Activated effector memory CD4-positive, alpha-beta T cell treated with anti-CD3 and anti-CD28 coated beads, Interleukin-2, amount 50 U/mL, for 16 hours (primary cell): ENCODE results near the gene TMEM132D.
"Not testable (repeated sequence)": the region's sequence is repeated elsewhere in the genome, so short reads cannot be mapped to it uniquely, and the experiment has no call there.

Experiments used
- DNase-seq: peaks from one replicate; pipeline ENCODE4 v3.0.0-alpha.2; 2020

The TMEM132D gene

GRCh38 chr12:129903956-129904829 lies at the start of gene TMEM132D:
TSS of gene TMEM132D (minus strand) at chr12:129904025.
- no peak for DNase-seq

- DNase-seq: no peak
These were observed 45.8 kb upstream of the TMEM132D start for GRCh38 chr12:129949651-129950050.

DNA sequence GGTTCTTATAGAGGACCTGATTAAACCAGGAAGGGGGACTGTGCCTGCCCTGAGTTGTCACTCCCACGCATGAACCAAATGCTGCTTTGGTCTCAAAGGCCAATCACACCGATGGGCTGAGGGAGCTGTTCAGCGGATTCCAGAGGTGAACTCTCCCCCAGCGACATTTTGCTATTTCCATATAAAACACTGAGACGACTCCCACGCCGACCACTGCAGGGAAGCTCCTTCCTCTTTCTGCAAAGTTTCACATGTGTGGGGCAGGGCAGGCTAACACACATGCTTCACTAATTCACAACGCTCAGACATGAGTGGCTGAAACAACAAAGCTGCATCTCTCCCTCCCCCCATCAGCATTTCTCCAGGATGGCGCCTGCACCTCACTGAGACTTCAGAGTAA lies 37.8 kb upstream of the TMEM132D start:
- DNase-seq: no peak

DNA sequence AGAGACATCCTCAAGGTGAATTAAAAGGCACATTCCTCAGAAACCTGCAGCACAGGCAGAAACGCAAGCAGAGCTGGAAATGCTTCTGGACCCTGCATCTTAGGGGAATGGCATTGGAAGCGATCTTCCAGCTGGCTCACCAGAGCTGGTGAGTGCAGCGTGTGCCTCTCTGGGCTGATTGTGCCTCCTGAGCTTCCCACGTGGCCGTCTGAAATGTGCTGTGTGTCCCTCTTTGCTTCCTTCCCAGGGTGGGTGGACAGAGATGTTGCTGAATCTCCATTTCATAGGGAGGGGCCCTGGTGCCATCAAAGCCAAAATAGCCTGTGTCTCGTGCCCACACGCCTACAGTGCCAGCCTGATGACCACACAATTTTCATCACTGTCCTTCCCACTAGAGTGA lies 34.3 kb upstream of the TMEM132D start:
- DNase-seq: no peak

DNA sequence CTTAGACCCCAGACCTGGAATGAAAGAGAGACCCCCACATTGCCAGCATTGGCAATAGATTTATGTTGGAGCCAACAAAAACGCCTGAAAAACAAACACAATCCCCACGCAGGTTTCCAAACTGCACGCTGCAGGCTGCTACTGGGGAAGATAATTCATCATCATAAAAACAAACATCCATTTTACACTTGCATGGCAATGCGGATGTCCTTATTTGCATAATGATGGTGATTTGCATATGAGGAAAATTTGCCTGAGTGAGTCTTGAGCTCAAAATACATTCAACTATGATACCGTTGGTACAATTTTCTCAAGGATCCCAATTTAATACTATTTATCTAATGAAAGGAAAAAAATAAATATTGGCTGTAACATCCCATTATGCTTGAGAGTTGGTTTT lies 33.6 kb upstream of the TMEM132D start:
- DNase-seq: no peak

DNA sequence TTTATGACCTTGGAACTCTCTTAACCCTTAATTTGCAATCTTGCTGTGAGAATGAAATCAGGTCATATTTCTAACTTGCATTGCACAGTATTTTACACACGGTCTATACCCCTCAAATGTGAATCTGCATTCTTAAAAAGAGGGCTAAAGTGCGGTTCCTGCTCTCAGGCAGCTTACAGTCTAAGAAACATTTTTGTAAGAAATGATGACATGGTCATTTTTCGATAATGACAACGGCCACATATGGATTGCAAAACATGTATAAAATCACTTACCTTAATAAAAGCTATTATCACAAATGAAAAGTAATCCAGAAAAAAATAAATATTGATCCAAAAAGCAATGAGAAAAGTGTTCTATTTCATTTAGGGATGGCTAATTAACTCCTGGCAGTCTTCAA lies 24.8 kb upstream of the TMEM132D start:
- DNase-seq: no peak

GRCh38 chr12:129927316-129927900 lies 23.6 kb upstream of the TMEM132D start:
- DNase-seq: no peak

DNA sequence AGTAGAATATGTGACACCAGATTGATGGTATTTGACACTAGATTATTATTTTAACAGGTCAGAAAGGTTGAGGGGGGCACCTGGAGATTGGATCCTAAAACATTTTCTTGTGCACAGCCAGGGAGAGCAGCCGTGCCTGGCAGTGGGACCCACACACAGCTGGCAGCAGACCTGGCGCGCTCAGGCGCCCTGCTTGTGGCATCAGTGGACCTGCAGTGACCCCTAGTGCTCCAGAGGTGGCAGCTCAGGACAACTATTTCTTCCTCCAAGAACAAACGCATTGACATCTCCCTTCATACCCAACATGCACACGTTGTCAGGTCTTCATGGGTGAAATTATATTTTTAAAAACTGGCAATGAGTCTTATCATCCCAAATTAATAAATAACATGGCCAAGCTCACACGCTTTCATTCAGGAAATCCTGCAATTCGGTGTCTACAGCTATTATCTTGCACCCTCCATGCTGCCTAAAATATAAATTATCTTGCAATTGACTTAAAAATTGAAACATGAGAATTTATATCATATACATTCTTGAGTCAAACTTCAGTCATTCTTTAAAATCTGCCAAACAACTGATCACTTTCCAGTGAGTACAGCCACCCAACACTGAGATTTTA lies 7.7 kb upstream of the TMEM132D start:
- no peak for DNase-seq

- DNase-seq: no peak
These were observed 5.5 kb upstream of the TMEM132D start for GRCh38 chr12:129909051-129910020.

DNA sequence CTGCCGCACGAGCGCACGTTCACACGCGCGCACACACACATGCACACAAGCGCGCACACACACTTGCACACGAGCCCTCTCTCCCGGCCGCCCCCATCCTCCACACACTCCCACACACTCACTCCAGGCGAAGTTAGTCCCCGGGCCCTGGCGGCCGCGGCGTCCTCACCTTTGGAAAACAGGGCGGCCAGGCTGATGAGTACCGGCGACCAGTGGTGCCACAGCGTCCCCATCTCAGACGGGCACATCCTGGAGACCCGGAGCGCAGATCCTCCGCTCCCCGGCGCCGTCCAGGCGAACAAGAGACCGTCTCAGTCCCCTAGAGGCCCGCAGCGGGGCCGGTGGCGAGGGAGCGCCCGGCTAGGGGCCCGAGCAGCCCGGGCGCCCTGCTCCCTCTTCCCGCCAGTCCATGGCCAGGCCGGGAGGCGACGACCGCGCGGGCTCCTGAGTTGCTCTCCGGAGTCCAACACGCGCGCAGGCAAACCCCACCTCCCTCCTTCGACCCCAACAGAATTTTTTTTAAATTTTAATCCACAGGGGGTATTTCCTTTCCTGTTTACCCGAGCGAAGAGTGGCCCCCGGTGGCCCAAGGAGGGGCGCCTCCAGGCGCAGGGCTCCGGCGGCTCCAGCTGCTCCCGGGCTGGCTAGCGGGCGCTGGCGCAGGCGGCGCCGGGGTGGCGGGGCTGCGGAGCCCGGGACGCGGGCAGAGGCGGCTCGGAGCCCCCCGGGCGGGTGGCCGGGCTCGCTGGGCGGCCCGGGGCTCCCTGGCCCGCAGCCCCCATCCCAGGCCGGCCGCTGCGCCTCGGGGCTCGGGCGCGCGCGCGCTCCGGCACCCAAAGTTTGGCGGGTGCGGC lies 506 bp downstream of the TMEM132D start:
- no peak for DNase-seq

- DNase-seq: no peak
These were observed 1.3 kb downstream of the TMEM132D start for GRCh38 chr12:129902371-129903091.

DNA sequence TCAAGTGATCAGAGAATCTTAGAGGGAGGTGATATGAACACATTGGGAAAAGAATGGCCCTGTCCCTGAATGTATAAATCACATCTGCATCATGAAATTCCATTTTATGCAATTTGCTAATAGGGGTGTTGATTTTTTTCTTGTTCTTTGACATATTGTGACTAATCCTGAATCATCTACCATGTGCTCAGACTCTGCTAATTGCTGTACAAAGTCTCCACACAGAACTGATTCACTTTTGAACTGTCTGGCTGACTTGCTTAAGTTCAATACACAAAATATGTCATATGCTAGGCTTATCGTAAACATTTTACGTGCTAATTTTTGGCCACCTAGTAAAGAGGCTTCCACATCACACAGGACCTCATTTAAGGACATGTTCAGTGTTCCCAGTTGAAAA lies 2.6 kb downstream of the TMEM132D start:
- DNase-seq: no peak

DNA sequence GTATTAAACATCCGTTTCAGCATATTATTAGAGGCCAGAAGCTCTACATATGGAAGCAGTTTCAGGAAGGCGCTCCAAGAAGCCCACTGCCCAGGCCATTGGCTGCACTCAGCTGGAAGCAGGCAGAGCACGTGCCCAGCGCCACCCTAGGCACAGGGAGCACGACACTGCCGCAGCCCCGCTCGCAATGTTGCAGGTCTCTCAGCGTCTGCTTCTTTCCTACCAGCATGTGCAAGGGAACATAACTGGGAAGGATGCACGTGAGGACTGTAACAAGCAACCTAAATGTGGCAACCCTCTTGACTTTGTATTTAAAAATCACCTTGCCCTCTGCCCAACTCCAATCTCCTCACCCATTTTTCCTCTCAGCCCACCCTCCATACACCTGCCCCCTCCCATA lies 3.5 kb downstream of the TMEM132D start:
- no peak for DNase-seq

DNA sequence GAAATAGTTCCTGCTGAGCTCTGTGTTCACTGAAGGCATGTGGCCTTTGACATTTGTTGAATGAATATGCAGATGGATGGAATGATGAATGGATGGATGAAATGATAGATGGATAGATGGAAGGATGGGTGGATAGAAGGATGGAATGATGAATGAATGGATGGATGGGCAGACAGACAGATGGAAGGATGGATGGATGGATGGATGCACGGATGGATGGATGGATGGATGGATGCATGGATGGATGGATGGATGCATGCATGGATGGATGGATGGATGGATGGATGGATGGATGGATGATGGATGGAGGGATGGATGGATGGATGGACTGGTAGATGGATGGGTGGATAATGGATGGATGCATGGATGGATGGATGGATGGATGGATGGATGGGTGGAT lies 4.8 kb downstream of the TMEM132D start:
- DNase-seq: not testable (repeated sequence)

GRCh38 chr12:129893691-129894090 lies 10.1 kb downstream of the TMEM132D start:
- DNase-seq: no peak

DNA sequence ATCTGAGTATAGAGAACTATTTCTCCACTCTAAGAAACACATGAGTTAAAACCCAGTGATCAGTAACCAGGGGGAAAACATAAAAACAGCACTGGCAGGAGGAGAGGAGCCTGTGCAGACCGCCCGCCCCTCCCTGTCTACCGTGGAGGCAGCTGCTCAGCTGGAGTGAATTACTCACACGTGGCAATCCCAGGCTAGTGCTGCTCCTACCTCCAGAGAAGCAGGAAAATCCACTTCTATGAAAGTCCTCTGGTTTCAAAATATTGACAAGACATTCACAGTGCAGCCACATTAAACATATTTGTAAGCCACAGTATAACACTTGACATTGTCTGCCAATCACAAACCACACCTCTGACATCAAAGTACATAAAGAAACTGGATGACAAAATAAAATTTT lies 16.7 kb downstream of the TMEM132D start:
- no peak for DNase-seq

DNA sequence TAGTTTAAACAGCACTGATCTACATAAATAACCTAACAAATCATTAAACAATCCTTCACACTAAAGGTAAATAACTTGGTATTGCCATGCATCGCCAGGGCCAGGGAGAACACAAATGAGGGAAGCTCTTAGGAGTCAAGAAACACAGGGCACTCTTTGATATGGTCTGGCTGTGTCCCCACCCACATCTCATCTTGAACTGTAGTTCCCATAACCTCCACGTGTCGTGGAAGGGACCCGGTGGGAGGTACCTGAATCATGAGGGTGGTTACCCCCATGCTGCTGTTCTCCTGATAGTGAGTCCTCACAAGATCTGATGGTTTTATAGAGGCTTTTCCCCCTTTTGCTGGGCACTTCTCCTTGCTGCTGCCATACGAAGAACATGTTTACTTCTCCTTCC lies 17.3 kb downstream of the TMEM132D start:
- no peak for DNase-seq

GRCh38 chr12:129885287-129885686 lies 18.5 kb downstream of the TMEM132D start:
- no peak for DNase-seq

DNA sequence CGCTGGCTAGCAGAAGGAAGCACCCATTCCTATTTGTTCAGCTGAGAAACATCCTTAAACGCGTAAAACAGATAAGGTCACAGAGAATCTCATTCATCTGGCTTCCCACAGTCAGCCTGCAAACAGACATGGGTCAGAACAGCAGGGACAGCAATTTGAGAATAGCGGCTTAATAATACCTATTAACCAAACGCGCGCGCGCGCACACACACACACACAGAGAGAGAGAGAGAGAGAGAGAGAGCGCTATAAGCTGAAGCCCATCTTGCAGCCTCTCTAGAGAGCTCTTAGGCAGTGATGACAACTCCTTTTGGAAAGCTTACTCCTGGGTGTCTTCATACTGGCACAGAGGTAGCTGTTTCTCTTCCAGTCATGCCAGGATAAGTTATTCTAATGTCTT lies 26.4 kb downstream of the TMEM132D start:
- no peak for DNase-seq

GRCh38 chr12:129873833-129874208 lies 30.0 kb downstream of the TMEM132D start:
- no peak for DNase-seq

- no peak for DNase-seq
These were observed 30.6 kb downstream of the TMEM132D start for GRCh38 chr12:129873111-129873832.
